HG03045 (cell line): Measurements from ENCODE around the gene ADAMTS6.
"Not testable (repeated sequence)": the region's sequence is repeated elsewhere in the genome, so short reads cannot be mapped to it uniquely, and the experiment has no call there.

Experiments used
- ATAC-seq: cut with Tn5 transposase; IDR thresholded peaks from one replicate; pipeline ENCODE4 v1.9.1; 2021; ENCODE audit warnings: mild to moderate bottlenecking, moderate library complexity; ENCODE audit not compliant: unreplicated experiment

ADAMTS6 gene

GRCh38 chr5:65382582-65382981 lies 99.1 kb downstream of the ADAMTS6 start:
- ATAC-seq: no peak

- not testable (repeated sequence) for ATAC-seq
Observed at GRCh38 chr5:65370505-65370904, 111.2 kb downstream of the ADAMTS6 start.

DNA sequence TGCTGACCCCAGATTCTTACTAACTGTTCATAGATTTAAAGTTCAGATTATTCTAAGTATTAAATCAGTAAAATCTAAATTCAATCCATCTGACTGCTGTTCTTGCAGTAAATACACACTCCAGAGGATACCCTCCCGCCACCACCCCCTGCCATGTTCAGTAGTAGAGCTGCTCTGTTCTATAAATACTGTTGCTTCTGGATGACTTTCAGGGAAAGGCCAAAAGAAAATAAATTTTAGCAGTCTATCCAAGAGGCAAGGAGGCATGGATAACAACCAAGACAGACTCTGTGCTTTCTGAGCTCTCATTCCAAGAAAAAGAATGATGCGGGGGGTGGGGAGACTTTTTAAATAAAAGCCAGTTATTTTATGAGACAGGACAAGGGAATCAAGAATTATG lies 115.1 kb downstream of the ADAMTS6 start:
- ATAC-seq: no peak

- ATAC-seq: no peak
Observed at GRCh38 chr5:65364907-65365306, 116.8 kb downstream of the ADAMTS6 start.

DNA sequence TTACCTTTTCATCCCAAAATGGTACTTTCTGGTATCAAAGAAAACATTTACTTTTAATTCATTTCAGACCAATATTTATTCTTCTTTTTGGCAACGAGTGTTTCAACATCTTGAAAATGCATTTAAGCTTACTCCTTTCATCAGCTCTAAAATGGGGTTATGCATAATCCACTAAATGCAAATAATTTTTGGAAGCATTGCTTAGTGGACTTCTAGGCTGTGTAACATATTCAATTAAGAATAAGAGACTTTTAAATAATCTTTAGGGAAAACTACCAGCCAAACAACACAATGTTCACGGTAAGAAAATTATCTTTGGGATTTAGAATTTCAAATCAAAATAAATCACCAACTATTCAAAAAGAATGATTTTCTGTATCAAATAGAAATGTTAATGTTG lies 118.2 kb downstream of the ADAMTS6 start:
- ATAC-seq: no peak

DNA sequence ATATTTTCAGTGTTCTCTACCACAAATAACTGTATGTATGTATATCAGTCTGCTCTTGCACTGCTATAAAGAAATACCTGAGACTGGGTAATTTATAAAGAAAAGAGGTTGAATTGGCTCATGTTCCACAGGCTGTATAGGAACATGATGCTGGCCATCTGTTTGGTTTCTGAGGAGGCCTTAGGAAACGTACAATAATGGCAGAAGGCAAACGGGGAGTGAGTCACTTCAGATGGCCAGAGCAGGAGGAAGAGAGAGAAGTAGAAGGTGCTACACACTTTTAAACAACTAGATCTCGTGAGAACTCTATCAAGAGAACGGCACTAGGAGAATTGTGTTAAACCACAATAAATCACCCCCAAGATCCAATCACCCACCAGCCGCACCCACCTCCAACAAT lies 121.7 kb downstream of the ADAMTS6 start:
- ATAC-seq: no peak

- ATAC-seq: no peak
Observed at GRCh38 chr5:65359569-65359968, 122.2 kb downstream of the ADAMTS6 start.

GRCh38 chr5:65356274-65356673 lies 125.4 kb downstream of the ADAMTS6 start:
- ATAC-seq: no peak

DNA sequence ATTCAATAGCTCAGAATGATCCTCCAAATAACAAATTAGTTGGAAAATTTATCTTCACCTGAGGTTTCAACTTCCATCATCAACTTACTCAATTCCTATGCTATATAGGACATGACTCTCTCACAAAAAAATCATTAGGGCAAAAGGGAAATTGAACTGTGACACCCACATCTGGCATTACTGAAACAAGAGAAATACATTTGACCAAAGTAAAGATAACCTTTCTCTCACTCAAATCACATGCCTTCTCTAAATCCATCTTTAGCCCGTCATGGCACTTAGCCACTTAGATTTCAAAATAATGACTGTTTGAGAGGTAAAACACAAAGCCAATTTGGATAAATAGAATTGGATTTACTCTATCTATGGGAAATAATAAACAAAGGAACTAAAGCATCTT lies 126.4 kb downstream of the ADAMTS6 start:
- ATAC-seq: no peak

DNA sequence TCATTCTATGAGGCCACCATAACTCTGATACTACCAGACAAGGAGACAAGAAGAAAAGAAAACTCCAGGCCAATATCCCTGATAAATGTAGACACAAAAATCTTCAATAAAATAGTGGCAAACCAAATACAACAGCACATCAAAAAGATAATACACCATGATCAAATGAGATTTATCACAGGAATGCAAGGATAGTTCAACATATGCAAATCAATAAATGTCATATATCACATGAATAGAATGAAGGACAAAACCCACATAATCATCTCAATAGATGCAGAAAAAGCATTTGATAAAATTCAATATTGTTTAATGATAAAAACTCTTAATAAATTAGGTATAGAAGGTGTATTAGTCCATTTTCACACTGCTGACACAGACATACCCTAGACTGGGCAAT lies 139.9 kb downstream of the ADAMTS6 start:
- ATAC-seq: no peak

- no peak for ATAC-seq
Observed at GRCh38 chr5:65338606-65339151, 143.0 kb downstream of the ADAMTS6 start.

GRCh38 chr5:65334077-65334476 lies 147.6 kb downstream of the ADAMTS6 start:
- ATAC-seq: no peak

GRCh38 chr5:65332591-65332990 lies 149.1 kb downstream of the ADAMTS6 start:
- ATAC-seq: no peak

DNA sequence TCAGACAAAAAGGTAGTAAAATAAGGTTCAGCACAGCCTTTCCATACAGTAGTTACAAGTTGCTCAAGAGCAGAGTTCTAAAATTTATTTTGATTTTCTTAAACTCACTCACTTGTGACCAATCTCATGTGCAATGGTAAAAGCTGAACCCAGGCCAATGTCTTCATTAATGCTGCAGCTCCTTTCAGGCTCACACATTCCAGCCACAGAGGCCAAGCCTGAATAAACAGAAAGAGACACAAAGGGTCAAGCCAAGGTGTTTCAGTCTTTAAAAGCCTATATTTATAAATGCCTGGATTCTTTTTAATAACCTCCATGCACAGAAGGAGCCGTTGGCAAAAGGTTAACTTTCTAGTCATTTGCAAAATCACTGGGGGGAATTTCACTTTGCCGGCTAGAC lies 152.5 kb downstream of the ADAMTS6 start:
- ATAC-seq: no peak

DNA sequence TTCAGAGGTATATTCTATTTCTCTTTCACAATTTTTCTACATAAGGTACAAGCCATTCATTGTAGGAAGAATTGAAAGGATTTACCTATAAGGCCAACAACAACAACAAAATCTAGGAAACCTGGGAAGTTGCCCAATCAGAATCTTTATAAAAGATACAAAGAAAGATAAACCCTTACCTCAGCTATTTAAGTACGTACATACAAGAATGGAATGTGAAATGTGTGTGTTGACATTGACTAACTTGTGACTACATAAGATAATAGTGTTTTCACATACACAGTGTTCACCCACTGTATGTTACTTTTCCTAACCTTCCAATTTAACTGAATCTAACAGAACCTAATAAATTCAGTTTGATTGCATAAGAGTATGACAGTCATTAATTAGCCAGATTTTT lies 154.1 kb downstream of the ADAMTS6 start:
- ATAC-seq: no peak

- no peak for ATAC-seq
Observed at GRCh38 chr5:65326922-65327321, 154.8 kb downstream of the ADAMTS6 start.

- no peak for ATAC-seq
Observed at GRCh38 chr5:65324226-65324625, 157.5 kb downstream of the ADAMTS6 start.

- not testable (repeated sequence) for ATAC-seq
Observed at GRCh38 chr5:65320704-65321103, 161.0 kb downstream of the ADAMTS6 start.

DNA sequence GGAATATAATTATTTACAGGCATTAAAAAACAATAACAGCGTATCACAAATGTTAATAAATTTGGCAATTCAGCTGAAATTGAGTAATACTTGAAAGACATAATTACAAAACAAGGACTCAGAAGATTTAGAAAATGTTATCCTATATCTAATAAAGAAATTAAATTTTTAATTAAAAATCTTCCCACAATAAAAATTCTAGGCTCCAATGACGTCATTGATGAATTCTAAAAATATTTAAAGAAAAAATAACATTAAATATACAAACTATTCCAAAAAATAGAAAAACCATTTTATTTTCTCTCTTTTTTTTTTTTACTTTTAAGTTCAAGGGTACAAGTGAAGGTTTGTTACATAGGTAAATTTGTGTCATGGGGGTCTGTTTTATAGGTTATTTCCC lies 161.5 kb downstream of the ADAMTS6 start:
- no peak for ATAC-seq

DNA sequence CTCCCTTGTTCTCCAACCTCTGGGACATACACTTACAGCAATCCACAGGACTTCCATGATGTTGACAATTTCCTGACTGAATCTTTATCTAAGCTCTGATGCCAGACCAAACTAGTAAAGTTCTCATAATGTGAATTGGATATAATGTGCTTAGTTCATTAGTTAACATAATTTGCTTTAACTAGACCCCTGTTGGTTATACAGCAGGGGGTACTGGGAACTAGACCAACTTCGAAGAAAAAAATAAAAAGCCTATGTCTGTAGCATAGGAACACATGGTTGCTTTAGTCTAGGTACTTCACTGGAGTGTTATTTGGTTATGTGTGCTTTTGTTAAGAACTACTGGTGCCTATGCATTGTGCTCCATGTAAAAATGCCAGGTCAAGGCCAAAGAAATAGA lies 173.8 kb downstream of the ADAMTS6 start:
- ATAC-seq: no peak

GRCh38 chr5:65307088-65307487 lies 174.6 kb downstream of the ADAMTS6 start:
- ATAC-seq: no peak

DNA sequence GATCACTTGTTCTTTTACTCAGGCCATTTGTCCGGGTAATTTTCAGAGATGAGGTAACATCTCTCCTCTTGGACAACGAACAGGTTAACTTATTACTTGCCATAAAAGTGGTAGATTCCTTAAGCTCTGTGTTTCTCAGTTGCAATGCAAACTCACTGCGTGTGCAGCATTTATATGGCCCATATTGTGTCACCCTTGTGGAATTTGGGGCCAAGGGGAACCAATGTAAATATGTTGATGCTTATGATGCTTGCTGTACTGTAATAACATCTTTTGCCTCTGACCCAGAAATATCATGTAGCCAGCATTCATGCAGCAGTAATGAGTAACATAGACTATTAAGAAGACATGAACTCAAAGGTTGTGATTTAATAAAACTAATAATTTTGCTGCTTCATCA lies 175.8 kb downstream of the ADAMTS6 start:
- no peak for ATAC-seq

DNA sequence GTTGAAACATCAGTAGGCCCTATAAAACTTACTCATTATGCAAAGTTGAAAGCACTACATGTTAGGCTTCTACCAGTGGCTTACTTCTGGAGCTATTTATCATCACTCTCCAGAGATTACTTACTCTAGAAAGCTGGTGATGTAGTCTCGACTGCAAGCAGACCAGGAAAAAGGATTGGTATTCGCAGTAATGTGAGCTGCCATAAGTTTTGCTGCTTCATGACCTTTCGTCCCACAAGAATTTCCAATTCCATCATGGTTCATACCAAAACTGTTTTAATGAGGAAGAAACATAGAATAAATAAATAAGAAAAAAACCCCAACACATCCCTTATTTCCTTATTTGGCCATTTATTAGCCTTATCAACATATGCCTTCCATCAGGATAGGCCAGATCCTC lies 181.9 kb downstream of the ADAMTS6 start:
- ATAC-seq: no peak

- no peak for ATAC-seq
Observed at GRCh38 chr5:65296067-65296466, 185.7 kb downstream of the ADAMTS6 start.
